ENCODE results near the gene NUCKS1. TPM values are rescaled to one million over a fixed set of nuclear protein-coding genes. Genes with fewer than 3 reads are reported as not detected.
A peak's percentile ranks its signal among the peaks of the same experiment; 100 is the strongest.

NUCKS1 gene
- total RNA-seq, 1 donor from 2014 or later: 340 TPM

- H3K27me3 Mint-ChIP-seq: no peaks in the 10 kb centered on the region
- peaks cover 32% of the 10 kb centered on the region for H3K36me3 Mint-ChIP-seq
Observed at GRCh38 chr1:205715628-205716027, 34.4 kb downstream of the NUCKS1 start.

GRCh38 chr1:205714906-205715246 lies 35.1 kb downstream of the NUCKS1 start:
- H3K4me1 Mint-ChIP-seq (ENCODE audit: unreplicated experiment): peaks cover 5% of the 10 kb centered on the region
- H3K9me3 Mint-ChIP-seq: no peaks in the 10 kb centered on the region
- no peaks in the 10 kb centered on the region for H3K27me3 Mint-ChIP-seq
- peaks cover 27% of the 10 kb centered on the region for H3K36me3 Mint-ChIP-seq
- TF ChIP-seq CTCF (conservative IDR thresholded peaks at IDR 0.05): no peak
- no peak overlapping the region for H3K4me3 Mint-ChIP-seq
- DNase-seq (ENCODE audit: extremely low spot score, unreplicated experiment): no peak
- H3K27ac Mint-ChIP-seq: peak overlapping the region; percentile 42

More at GRCh38 chr1:205715628-205716027, 34.4 kb downstream of the NUCKS1 start:
- H3K9me3 Mint-ChIP-seq: no peaks in the 10 kb centered on the region
- H3K27ac Mint-ChIP-seq: no peak overlapping the region
- no peak for DNase-seq (ENCODE audit: extremely low spot score, unreplicated experiment)
- no peak overlapping the region for H3K4me3 Mint-ChIP-seq
- peaks cover 5% of the 10 kb centered on the region for H3K4me1 Mint-ChIP-seq (ENCODE audit: unreplicated experiment)
- TF ChIP-seq CTCF (conservative IDR thresholded peaks at IDR 0.05): no peak

- Mint-ChIP-seq H3K9me3 (no peaks in the 10 kb centered on the region), H3K27me3 (no peaks in the 10 kb centered on the region), H3K36me3 (peaks cover 22% of the 10 kb centered on the region), H3K27ac (peak overlapping the region; percentile 42), H3K4me3 (no peak overlapping the region), H3K4me1 (ENCODE audit: unreplicated experiment) (peaks cover 5% of the 10 kb centered on the region)
- no peak for DNase-seq (ENCODE audit: extremely low spot score, unreplicated experiment)
- no peak for TF ChIP-seq CTCF (conservative IDR thresholded peaks at IDR 0.05)
Observed at GRCh38 chr1:205714190-205714905, 35.6 kb downstream of the NUCKS1 start.

- Mint-ChIP-seq H3K4me1 (ENCODE audit: unreplicated experiment) (peaks cover 5% of the 10 kb centered on the region), H3K4me3 (no peak overlapping the region), H3K9me3 (no peaks in the 10 kb centered on the region), H3K27ac (peak overlapping the region; percentile 27), H3K36me3 (peaks cover 17% of the 10 kb centered on the region), H3K27me3 (no peaks in the 10 kb centered on the region)
- no peak for DNase-seq (ENCODE audit: extremely low spot score, unreplicated experiment)
- TF ChIP-seq CTCF (conservative IDR thresholded peaks at IDR 0.05): peak; percentile 97
Observed at GRCh38 chr1:205711105-205712048, 38.6 kb downstream of the NUCKS1 start.

- no peak overlapping the region for H3K4me3 Mint-ChIP-seq
- H3K36me3 Mint-ChIP-seq: peaks cover 14% of the 10 kb centered on the region
- no peaks in the 10 kb centered on the region for H3K27me3 Mint-ChIP-seq
- no peaks in the 10 kb centered on the region for H3K9me3 Mint-ChIP-seq
- TF ChIP-seq CTCF (conservative IDR thresholded peaks at IDR 0.05): no peak
- H3K27ac Mint-ChIP-seq: no peak overlapping the region
- peaks cover 5% of the 10 kb centered on the region for H3K4me1 Mint-ChIP-seq (ENCODE audit: unreplicated experiment)
- DNase-seq (ENCODE audit: extremely low spot score, unreplicated experiment): no peak
Observed at GRCh38 chr1:205710201-205711062, 39.5 kb downstream of the NUCKS1 start.

All from type B pancreatic cell (in vitro differentiated cells).